ENCODE results near the gene EFCAB12. TPM values are rescaled to one million over a fixed set of nuclear protein-coding genes. Genes with fewer than 3 reads are reported as not detected.

Gene EFCAB12
- 0.39 TPM for polyA plus RNA-seq (2013, experiment 1 of 2)
- 0.42 TPM for polyA plus RNA-seq (2013, experiment 2 of 2)

GRCh38 chr3:129428376-129429079 lies at the start of gene EFCAB12:
Gene EFCAB12, minus strand, starts transcription at chr3:129428636. Its CDS starts 148 bp downstream, at chr3:129428488.
- peak within 1 kb of the TSS in 1 of 2 experiments; percentile 73 for H3K14ac ChIP-seq (ENCODE audit: low read length in 2 of 2)
- H3K18ac ChIP-seq (ENCODE audit: low read depth in 1 of 2, low read length in 2 of 2): peak within 1 kb of the TSS in 1 of 2 experiments; percentile 63
- 3% methylated on average over 42 of the region's 42 CpGs for WGBS
- peak within 1 kb of the TSS; percentile 3 for H3K27ac ChIP-seq (ENCODE audit: low read length, poor library complexity, severe bottlenecking)
- peak within 1 kb of the TSS; percentile 72 for H2AFZ ChIP-seq (ENCODE audit: low read depth, low read length)
- H3K23ac ChIP-seq (ENCODE audit: low read length in 2 of 2): no peak within 1 kb of the TSS
- peak within 1 kb of the TSS; percentile 98 for H3K4me2 ChIP-seq (ENCODE audit: low read length, poor library complexity, severe bottlenecking)
- no peaks in the 10 kb centered on the region for H3K79me1 ChIP-seq (replicated peaks; ENCODE audit: low read length, poor library complexity, severe bottlenecking)
- DNase-seq: peak; percentile 92
- peak within 1 kb of the TSS; percentile 79 for H3K9ac ChIP-seq (ENCODE audit: low read length)
- H4K91ac ChIP-seq (ENCODE audit: low read length): peak within 1 kb of the TSS; percentile 64
- H2BK5ac ChIP-seq (ENCODE audit: low read depth, low read length, poor library complexity, severe bottlenecking): no peak within 1 kb of the TSS
- no peak within 1 kb of the TSS for H2BK15ac ChIP-seq (ENCODE audit: low read depth, poor library complexity, severe bottlenecking)
- peaks cover 11 to 42% of the 10 kb centered on the region in 2 experiments for H3K36me3 ChIP-seq (ENCODE audit: control insufficient read depth in 1 of 2, insufficient read depth in 2 of 2, low read depth in 1 of 2, low read length in 2 of 2)
- no peak within 1 kb of the TSS for H3K4ac ChIP-seq (ENCODE audit: low read depth in 1 of 2, low read length in 2 of 2)
- peak within 1 kb of the TSS; percentile 74 for H4K8ac ChIP-seq (ENCODE audit: low read length)
- no peaks in the 10 kb centered on the region for H3K9me3 ChIP-seq (ENCODE audit: control insufficient read depth, low read length)
- peaks cover 12% of the 10 kb centered on the region for H3K4me1 ChIP-seq (ENCODE audit: control insufficient read depth, insufficient read depth, low read depth, low read length)
- H2AK5ac ChIP-seq (ENCODE audit: low read length, severe bottlenecking): no peak within 1 kb of the TSS
- no peak within 1 kb of the TSS for H2BK12ac ChIP-seq (ENCODE audit: low read length in 2 of 2)
- peaks cover 0 to 3% of the 10 kb centered on the region in 2 experiments for H3K27me3 ChIP-seq (ENCODE audit: control insufficient read depth in 1 of 2, insufficient read depth in 1 of 2, low read length in 2 of 2)
- no peak within 1 kb of the TSS for H2BK120ac ChIP-seq (ENCODE audit: low read depth, low read length)
- H3K4me3 ChIP-seq (ENCODE audit: insufficient read depth in 1 of 2, low read depth in 1 of 2, low read length in 2 of 2): peak within 1 kb of the TSS; percentile 61 to 88

- Histone ChIP-seq H4K8ac (ENCODE audit: low read length) (no peak overlapping the region), H3K79me1 (replicated peaks; ENCODE audit: low read length, poor library complexity, severe bottlenecking) (peaks cover 3% of the 10 kb centered on the region), H3K36me3 (ENCODE audit: control insufficient read depth in 1 of 2, insufficient read depth in 2 of 2, low read depth in 1 of 2, low read length in 2 of 2) (peaks cover 37 to 65% of the 10 kb centered on the region in 2 experiments), H2BK5ac (ENCODE audit: low read depth, low read length, poor library complexity, severe bottlenecking) (no peak overlapping the region), H3K14ac (ENCODE audit: low read length in 2 of 2) (no peak overlapping the region), H3K4ac (ENCODE audit: low read depth in 1 of 2, low read length in 2 of 2) (no peak overlapping the region), H3K23ac (ENCODE audit: low read length in 2 of 2) (no peak overlapping the region), H2BK12ac (ENCODE audit: low read length in 2 of 2) (no peak overlapping the region), H3K9me3 (ENCODE audit: control insufficient read depth, low read length) (no peaks in the 10 kb centered on the region), H2AK5ac (ENCODE audit: low read length, severe bottlenecking) (no peak overlapping the region), H3K4me1 (ENCODE audit: control insufficient read depth, insufficient read depth, low read depth, low read length) (peaks cover 2% of the 10 kb centered on the region), H3K9ac (ENCODE audit: low read length) (no peak overlapping the region), H3K27me3 (ENCODE audit: control insufficient read depth in 1 of 2, insufficient read depth in 1 of 2, low read length in 2 of 2) (no peaks in the 10 kb centered on the region), H4K91ac (ENCODE audit: low read length) (no peak overlapping the region), H3K18ac (ENCODE audit: low read depth in 1 of 2, low read length in 2 of 2) (no peak overlapping the region), H3K27ac (ENCODE audit: low read length, poor library complexity, severe bottlenecking) (no peak overlapping the region), H2AFZ (ENCODE audit: low read depth, low read length) (no peak overlapping the region), H2BK15ac (ENCODE audit: low read depth, poor library complexity, severe bottlenecking) (no peak overlapping the region), H3K4me2 (ENCODE audit: low read length, poor library complexity, severe bottlenecking) (no peak overlapping the region), H3K4me3 (ENCODE audit: insufficient read depth in 1 of 2, low read depth in 1 of 2, low read length in 2 of 2) (no peak overlapping the region), H2BK120ac (ENCODE audit: low read depth, low read length) (no peak overlapping the region)
- WGBS: 97% methylated on average over 5 of the region's 6 CpGs
- no peak for DNase-seq
Measured at GRCh38 chr3:129476586-129476985, 48.1 kb upstream of the EFCAB12 start.

GRCh38 chr3:129475863-129476262 lies 47.4 kb upstream of the EFCAB12 start:
- no peak overlapping the region for H2BK12ac ChIP-seq (ENCODE audit: low read length in 2 of 2)
- no peak overlapping the region for H2BK120ac ChIP-seq (ENCODE audit: low read depth, low read length)
- no peak overlapping the region for H4K8ac ChIP-seq (ENCODE audit: low read length)
- no peak overlapping the region for H3K18ac ChIP-seq (ENCODE audit: low read depth in 1 of 2, low read length in 2 of 2)
- H3K4me1 ChIP-seq (ENCODE audit: control insufficient read depth, insufficient read depth, low read depth, low read length): peaks cover 2% of the 10 kb centered on the region
- peaks cover 3% of the 10 kb centered on the region for H3K79me1 ChIP-seq (replicated peaks; ENCODE audit: low read length, poor library complexity, severe bottlenecking)
- H3K4ac ChIP-seq (ENCODE audit: low read depth in 1 of 2, low read length in 2 of 2): no peak overlapping the region
- H3K4me3 ChIP-seq (ENCODE audit: insufficient read depth in 1 of 2, low read depth in 1 of 2, low read length in 2 of 2): no peak overlapping the region
- H2BK5ac ChIP-seq (ENCODE audit: low read depth, low read length, poor library complexity, severe bottlenecking): no peak overlapping the region
- no peak for DNase-seq
- H4K91ac ChIP-seq (ENCODE audit: low read length): no peak overlapping the region
- no peak overlapping the region for H2BK15ac ChIP-seq (ENCODE audit: low read depth, poor library complexity, severe bottlenecking)
- no peak overlapping the region for H3K23ac ChIP-seq (ENCODE audit: low read length in 2 of 2)
- H3K9me3 ChIP-seq (ENCODE audit: control insufficient read depth, low read length): no peaks in the 10 kb centered on the region
- 100% methylated on average over 3 of the region's 3 CpGs for WGBS
- H3K14ac ChIP-seq (ENCODE audit: low read length in 2 of 2): no peak overlapping the region
- H2AK5ac ChIP-seq (ENCODE audit: low read length, severe bottlenecking): no peak overlapping the region
- H3K27me3 ChIP-seq (ENCODE audit: control insufficient read depth in 1 of 2, insufficient read depth in 1 of 2, low read length in 2 of 2): no peaks in the 10 kb centered on the region
- H3K36me3 ChIP-seq (ENCODE audit: control insufficient read depth in 1 of 2, insufficient read depth in 2 of 2, low read depth in 1 of 2, low read length in 2 of 2): peaks cover 35 to 68% of the 10 kb centered on the region in 2 experiments
- H3K4me2 ChIP-seq (ENCODE audit: low read length, poor library complexity, severe bottlenecking): no peak overlapping the region
- H3K27ac ChIP-seq (ENCODE audit: low read length, poor library complexity, severe bottlenecking): no peak overlapping the region
- H3K9ac ChIP-seq (ENCODE audit: low read length): no peak overlapping the region
- no peak overlapping the region for H2AFZ ChIP-seq (ENCODE audit: low read depth, low read length)

DNA sequence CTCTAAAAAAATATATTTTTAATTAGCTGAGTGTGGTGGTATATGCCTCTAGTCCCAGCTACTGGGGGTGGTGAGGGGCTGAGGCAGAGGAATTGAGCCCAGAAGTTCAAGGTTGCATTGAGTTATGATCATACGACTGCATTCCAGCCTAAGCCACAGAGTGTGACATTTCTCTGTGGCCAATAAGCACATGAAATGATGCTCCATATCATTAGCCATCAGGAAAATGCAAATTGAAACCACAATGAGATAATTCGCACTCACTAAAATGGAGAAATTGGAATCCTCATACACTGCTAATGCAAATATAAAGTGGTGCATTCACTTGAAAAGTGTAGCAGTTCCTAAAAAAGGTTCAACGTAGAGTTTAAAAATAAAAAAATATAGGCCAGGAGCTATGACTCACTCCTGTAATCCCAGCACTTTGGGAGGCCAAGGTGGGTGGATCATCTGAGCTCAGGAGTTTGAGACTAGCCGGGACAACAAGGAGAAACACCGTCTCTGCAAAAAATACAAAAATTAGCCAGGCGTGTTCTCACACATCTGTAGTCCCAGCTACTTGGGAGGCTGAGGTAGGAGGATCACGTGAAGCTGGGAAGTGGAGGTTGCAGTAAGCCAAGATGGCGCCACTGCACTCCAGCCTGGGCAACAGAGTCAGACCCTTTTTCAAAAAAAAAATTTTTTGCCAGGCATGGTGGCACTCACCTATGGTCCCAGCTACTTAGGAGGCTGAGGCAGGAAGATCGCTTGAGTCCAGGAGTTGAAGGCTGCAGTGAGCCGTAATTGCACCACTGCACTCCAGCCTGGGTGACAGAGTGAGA lies 46.8 kb upstream of the EFCAB12 start:
- Histone ChIP-seq H3K18ac (ENCODE audit: low read depth in 1 of 2, low read length in 2 of 2) (no peak overlapping the region), H3K27me3 (ENCODE audit: control insufficient read depth in 1 of 2, insufficient read depth in 1 of 2, low read length in 2 of 2) (no peaks in the 10 kb centered on the region), H3K9me3 (ENCODE audit: control insufficient read depth, low read length) (no peaks in the 10 kb centered on the region), H2AK5ac (ENCODE audit: low read length, severe bottlenecking) (no peak overlapping the region), H4K8ac (ENCODE audit: low read length) (no peak overlapping the region), H3K27ac (ENCODE audit: low read length, poor library complexity, severe bottlenecking) (no peak overlapping the region), H3K4me2 (ENCODE audit: low read length, poor library complexity, severe bottlenecking) (no peak overlapping the region), H2BK5ac (ENCODE audit: low read depth, low read length, poor library complexity, severe bottlenecking) (no peak overlapping the region), H3K79me1 (replicated peaks; ENCODE audit: low read length, poor library complexity, severe bottlenecking) (peaks cover 3% of the 10 kb centered on the region), H2AFZ (ENCODE audit: low read depth, low read length) (no peak overlapping the region), H4K91ac (ENCODE audit: low read length) (no peak overlapping the region), H3K23ac (ENCODE audit: low read length in 2 of 2) (no peak overlapping the region), H3K4me1 (ENCODE audit: control insufficient read depth, insufficient read depth, low read depth, low read length) (peaks cover 2% of the 10 kb centered on the region), H3K4me3 (ENCODE audit: insufficient read depth in 1 of 2, low read depth in 1 of 2, low read length in 2 of 2) (no peak overlapping the region), H3K4ac (ENCODE audit: low read depth in 1 of 2, low read length in 2 of 2) (no peak overlapping the region), H3K36me3 (ENCODE audit: control insufficient read depth in 1 of 2, insufficient read depth in 2 of 2, low read depth in 1 of 2, low read length in 2 of 2) (peaks cover 31 to 64% of the 10 kb centered on the region in 2 experiments), H2BK120ac (ENCODE audit: low read depth, low read length) (no peak overlapping the region), H2BK15ac (ENCODE audit: low read depth, poor library complexity, severe bottlenecking) (no peak overlapping the region), H2BK12ac (ENCODE audit: low read length in 2 of 2) (no peak overlapping the region), H3K9ac (ENCODE audit: low read length) (no peak overlapping the region), H3K14ac (ENCODE audit: low read length in 2 of 2) (no peak overlapping the region)
- WGBS: 94% methylated on average over 9 of the region's 10 CpGs
- no peak for DNase-seq
